Smooth muscle cell of the coronary artery (primary cell): ENCODE results near the gene AEBP1. TPM values are rescaled to one million over a fixed set of nuclear protein-coding genes. Genes with fewer than 3 reads are reported as not detected.

Experiments used
- total RNA-seq: library from RNA; depleted of rRNA; stranded (reverse); fragments of >200 nt; gene quantifications from 2 replicates; pipeline ENCODE4 v1.2.3, GENCODE V29; 2014; ENCODE audit warnings: low replicate concordance

Gene AEBP1
- total RNA-seq: 80.0 and 122 TPM in 2 replicates

DNA sequence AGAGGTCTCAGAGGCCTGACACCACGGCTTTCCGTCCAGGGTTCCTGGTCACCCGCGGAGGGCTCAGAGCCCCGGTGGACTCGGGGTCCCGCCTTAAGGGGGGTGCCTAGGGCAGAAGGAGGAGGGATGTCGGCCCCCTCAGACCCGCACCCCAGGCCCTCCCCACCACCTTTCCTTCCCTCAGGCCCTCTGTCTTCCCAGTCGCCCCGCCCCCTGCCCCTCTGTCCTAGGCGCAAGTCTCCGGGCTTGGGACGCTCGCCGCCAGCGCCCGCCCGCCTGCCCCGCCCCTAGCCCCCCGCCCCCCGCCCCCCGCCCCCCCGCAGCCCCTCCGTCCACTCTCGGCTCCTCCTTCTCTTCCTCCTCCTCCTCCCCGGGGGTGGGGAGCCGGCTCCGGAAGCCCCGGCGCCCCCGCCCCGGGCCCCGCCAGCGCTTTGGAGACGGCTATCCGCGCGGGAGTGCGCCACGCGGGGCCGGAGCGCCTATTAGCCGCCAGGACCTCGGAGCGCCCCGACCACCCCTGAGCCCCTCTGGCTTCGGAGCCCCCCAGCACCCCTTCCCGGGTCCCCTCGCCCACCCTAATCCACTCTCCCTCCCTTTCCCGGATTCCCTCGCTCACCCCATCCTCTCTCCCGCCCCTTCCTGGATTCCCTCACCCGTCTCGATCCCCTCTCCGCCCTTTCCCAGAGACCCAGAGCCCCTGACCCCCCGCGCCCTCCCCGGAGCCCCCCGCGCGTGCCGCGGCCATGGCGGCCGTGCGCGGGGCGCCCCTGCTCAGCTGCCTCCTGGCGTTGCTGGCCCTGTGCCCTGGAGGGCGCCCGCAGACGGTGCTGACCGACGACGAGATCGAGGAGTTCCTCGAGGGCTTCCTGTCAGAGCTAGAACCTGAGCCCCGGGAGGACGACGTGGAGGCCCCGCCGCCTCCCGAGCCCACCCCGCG is at the start of gene AEBP1:
Gene AEBP1, plus strand, starts transcription at position 423 of the 937 bp plus-strand sequence. Its CDS starts 321 bp downstream, at position 744.

DNA sequence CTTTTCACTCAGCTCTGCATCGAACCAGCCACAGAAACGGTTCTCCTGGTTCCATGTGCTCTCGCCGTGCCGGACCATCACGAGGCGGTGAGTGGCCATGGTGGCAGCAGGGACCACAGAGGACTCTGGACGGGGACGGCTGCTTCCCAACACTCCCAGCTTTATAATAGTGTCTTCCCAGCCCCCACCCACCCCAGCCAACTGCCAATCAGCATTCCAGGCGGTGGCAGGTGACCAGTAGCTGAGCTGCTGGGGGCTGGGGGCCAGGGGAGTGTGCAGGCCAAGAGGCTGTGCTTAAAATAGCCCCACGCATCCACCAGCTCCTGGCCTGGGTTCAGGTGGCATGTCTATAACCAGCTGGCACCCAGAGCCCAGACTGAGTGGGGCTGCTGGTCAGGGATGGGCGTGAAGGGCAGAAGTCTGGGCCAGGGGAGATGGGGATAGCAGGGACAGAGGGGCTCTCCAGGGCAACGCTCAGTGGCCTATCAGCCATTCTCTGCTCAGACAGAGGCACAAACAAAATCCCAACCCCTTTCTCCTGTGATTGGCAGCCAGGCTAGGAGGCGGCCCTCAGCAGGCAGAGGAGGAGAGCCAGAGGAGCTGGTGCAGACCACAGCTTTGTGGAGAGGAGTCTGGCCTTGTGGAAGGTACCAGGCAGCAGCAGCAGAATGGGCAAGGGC is 38.6 kb upstream of the AEBP1 start, which contains the start of gene PGAM2:
Gene PGAM2, minus strand, starts transcription at position 137 of the 680 bp plus-strand sequence. Its CDS starts 38 bp downstream, at position 99.

DNA sequence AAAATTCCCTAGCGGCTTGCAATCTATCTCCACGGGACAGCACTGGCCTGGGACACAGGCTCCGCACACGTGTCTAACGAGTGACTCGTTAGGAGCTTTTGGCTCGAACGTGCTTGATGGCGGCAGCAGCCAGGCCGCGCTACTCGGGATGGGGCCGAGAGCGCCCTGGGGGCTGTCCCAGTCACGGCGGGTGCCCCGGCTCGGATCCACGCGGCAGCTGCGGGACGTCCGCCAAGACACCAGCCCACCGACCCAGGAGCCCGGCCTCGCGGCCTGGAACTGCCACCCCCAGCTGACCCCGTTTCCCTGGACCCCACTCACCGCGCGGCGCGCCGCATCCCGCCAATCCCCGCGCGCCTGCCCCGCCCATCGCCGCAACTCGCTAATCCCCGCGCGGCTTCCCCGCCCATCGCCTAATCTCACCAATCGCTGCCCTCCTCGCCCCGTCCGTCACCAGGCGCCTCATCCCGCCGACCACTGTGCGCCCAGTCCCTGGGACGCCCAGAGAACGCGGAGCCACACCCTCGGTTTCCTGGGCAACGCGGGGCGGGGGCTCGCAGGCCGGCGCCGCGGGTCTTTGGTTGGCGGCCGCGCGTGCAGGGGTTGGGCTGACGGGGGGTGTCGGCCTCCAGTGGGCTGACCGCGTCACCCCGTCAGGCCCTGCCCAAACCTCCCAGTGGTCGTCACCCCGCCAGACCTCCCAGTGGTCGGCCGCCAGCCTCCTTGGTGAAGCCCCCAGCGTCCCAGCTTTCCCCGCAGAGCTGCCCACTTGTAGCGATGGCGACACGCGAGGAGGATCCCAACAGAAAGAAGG is 19.3 kb downstream of the AEBP1 start, which contains the start of gene POLD2:
Gene POLD2, minus strand, starts transcription at position 359 of the 814 bp plus-strand sequence. CDS start 1,495 bp downstream, outside the sequence.

DNA sequence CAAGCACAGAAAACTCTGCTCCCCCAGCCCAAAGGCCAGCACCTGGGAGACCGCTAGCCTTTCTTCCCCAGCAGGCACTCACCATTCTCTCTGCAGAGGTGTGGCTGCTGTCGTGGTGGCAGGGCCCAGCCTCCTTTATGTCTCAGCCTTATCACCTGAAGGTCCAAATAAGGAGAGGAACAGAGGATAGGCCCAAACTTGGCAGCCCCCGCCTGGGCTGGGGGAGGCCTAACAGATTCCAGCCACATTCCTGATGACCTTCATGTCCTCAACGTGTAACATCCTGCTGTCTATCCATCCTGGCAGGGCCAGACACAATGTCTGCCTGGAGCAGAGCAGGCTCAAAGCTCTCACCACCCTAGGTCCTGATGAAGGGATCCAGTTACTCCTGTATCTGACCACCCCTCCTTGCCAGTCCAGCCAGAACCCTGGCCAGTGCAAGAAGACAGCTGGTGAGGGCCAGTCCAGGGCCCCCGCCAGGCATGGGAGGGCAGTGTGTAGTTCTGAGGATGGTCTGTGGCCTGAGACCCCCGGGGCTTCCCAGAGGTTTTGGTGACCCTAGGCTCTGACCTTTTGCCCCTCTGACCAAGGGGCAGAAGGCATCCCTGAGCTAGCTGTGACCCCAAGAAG is 37.2 kb downstream of the AEBP1 start, which contains the start of gene MYL7:
Gene MYL7, minus strand, starts transcription at position 112 of the 630 bp plus-strand sequence. Its CDS starts 27 bp downstream, at position 85.

Other genes starting within 250 kb of the AEBP1 start
- gene MRPS24, start 234.8 kb upstream of the AEBP1 start, total RNA-seq: 82.7 and 98.8 TPM in 2 replicates
- 24.8 and 25.4 TPM in 2 replicates for gene URGCP, start 197.7 kb upstream of the AEBP1 start, total RNA-seq
- gene UBE2D4, start 177.9 kb upstream of the AEBP1 start, total RNA-seq: 8.4 and 12.1 TPM in 2 replicates
- not detected in 2 replicates for gene SPDYE1, start 106.4 kb upstream of the AEBP1 start, total RNA-seq
- 171 and 262 TPM in 2 replicates for gene DBNL, start 59.6 kb upstream of the AEBP1 start, total RNA-seq
- gene PGAM2, start 38.8 kb upstream of the AEBP1 start, total RNA-seq: 0.75 and 2.5 TPM in 2 replicates
- 8.6 and 15.2 TPM in 2 replicates for gene POLM, start 21.8 kb upstream of the AEBP1 start, total RNA-seq
- 72.0 and 80.7 TPM in 2 replicates for gene POLD2, start 19.2 kb downstream of the AEBP1 start, total RNA-seq
- 0.82 TPM in 1 of 2 replicates, not detected in the other for gene MYL7, start 37.0 kb downstream of the AEBP1 start, total RNA-seq
- gene GCK, start 85.1 kb downstream of the AEBP1 start, total RNA-seq: 0.60 and 1.6 TPM in 2 replicates
- 41.7 and 128 TPM in 2 replicates for gene YKT6, start 96.6 kb downstream of the AEBP1 start, total RNA-seq
- 0.23 and 0.59 TPM in 2 replicates for gene CAMK2B, start 221.2 kb downstream of the AEBP1 start, total RNA-seq